GM23248 (cell line): Measurements from ENCODE around the gene PEX14. TPM values are rescaled to one million over a fixed set of nuclear protein-coding genes. Genes with fewer than 3 reads are reported as not detected.

Source experiments
- DNase-seq: peaks from one replicate; pipeline ENCODE4 v3.0.0-alpha.2; 2015
- H2AFZ ChIP-seq: fragments of 200-600 bp; sonication (generic); 2 replicates; pipeline ENCODE4 v1.6.1; 2016; ENCODE audit warnings: antibody characterized with exemption
- H3F3A ChIP-seq: fragments of 200-600 bp; sonication (generic); 2 replicates; pipeline ENCODE4 v1.6.1; 2016; ENCODE audit warnings: mild to moderate bottlenecking, antibody characterized with exemption, mixed run types; ENCODE audit not compliant: insufficient read depth
- H3K27ac ChIP-seq: fragments of 200-600 bp; sonication (generic); 2 replicates; pipeline ENCODE4 v1.5.1; 2016; ENCODE audit warnings: mild to moderate bottlenecking
- H3K27me3 ChIP-seq: fragments of 200-600 bp; sonication (generic); replicated peaks from 2 replicates; pipeline ENCODE4 v1.6.1; 2016; ENCODE audit warnings: mild to moderate bottlenecking; ENCODE audit not compliant: insufficient read depth
- H3K36me3 ChIP-seq: fragments of 200-600 bp; sonication (generic); 2 replicates; pipeline ENCODE4 v1.6.1; 2016; ENCODE audit warnings: low read depth, mild to moderate bottlenecking
- H3K4me1 ChIP-seq: fragments of 200-600 bp; sonication (generic); 2 replicates; pipeline ENCODE4 v1.6.1; 2016; ENCODE audit warnings: mild to moderate bottlenecking; ENCODE audit not compliant: insufficient read depth
- H3K4me2 ChIP-seq: fragments of 200-600 bp; sonication (generic); one replicate; pipeline ENCODE4 v1.6.1; 2016; ENCODE audit warnings: mild to moderate bottlenecking; ENCODE audit not compliant: unreplicated experiment
- H3K4me3 ChIP-seq: fragments of 200-600 bp; sonication (generic); 2 replicates; pipeline ENCODE4 v1.5.1; 2016; ENCODE audit warnings: mild to moderate bottlenecking
- H3K79me2 ChIP-seq: fragments of 200-600 bp; sonication (generic); 2 replicates; pipeline ENCODE4 v1.6.1; 2016; ENCODE audit warnings: mild to moderate bottlenecking; ENCODE audit not compliant: insufficient read depth
- H3K9ac ChIP-seq: fragments of 200-600 bp; sonication (generic); 2 replicates; pipeline ENCODE4 v1.6.1; 2016; ENCODE audit warnings: mild to moderate bottlenecking
- H3K9me2 ChIP-seq: fragments of 200-600 bp; sonication (generic); 2 replicates; pipeline ENCODE4 v1.6.1; 2016; ENCODE audit warnings: mixed run types, mild to moderate bottlenecking, moderate library complexity; ENCODE audit not compliant: insufficient read depth
- H3K9me3 ChIP-seq: fragments of 200-600 bp; sonication (generic); one replicate; pipeline ENCODE4 v1.6.1; 2017; ENCODE audit warnings: low read depth
- H4K20me1 ChIP-seq: fragments of 200-600 bp; sonication (generic); 2 replicates; pipeline ENCODE4 v1.6.0; 2016; ENCODE audit not compliant: insufficient read depth
- EZH2 ChIP-seq: fragments of 200-600 bp; sonication (generic); IDR thresholded peaks from 2 replicates; pipeline ENCODE4 v1.6.1; 2018; ENCODE audit warnings: antibody characterized with exemption, mild to moderate bottlenecking; ENCODE audit not compliant: insufficient read depth, poor library complexity, severe bottlenecking
- EZH2phosphoT487 ChIP-seq: fragments of 200-600 bp; sonication (generic); IDR thresholded peaks from 2 replicates; pipeline ENCODE4 v1.6.1; 2018; ENCODE audit warnings: antibody characterized with exemption, moderate library complexity, mild to moderate bottlenecking, low read depth; ENCODE audit not compliant: insufficient read depth
- WGBS, 2 experiments: methylation state at CpG; one replicate each; pipeline ENCODE4 v1.1.6; 2015 to 2017; ENCODE audit warnings: low lambda C conversion rate in 2 of 2, low coverage in 1 of 2; ENCODE audit errors: missing lambda C conversion rate in 2 of 2; 5-methylcytosine and 5-hydroxymethylcytosine counted together
- in situ Hi-C: fragments of 300-500 bp; cut with MboI; formaldehyde crosslinking; loops from 2 replicates; pipeline ENCODE4 v1.15.0; 2020
- polyA plus RNA-seq: library from polyadenylated mRNA; unstranded; fragments of >200 nt; fragmentation: Nextera tagmentation; extraction: Ambion mirVana; gene quantifications from 2 replicates; pipeline ENCODE4 v1.2.1, GENCODE V29; 2016
- total RNA-seq: library from RNA; depleted of rRNA; stranded (reverse); fragments of >200 nt; shearing (Covaris generic); gene quantifications from 2 replicates; pipeline ENCODE4 v1.2.3, GENCODE V29; 2014

PEX14 gene
- total and polyA plus RNA-seq, 2 experiments from 2014 or later = 13.9 to 20.1 TPM

DNA sequence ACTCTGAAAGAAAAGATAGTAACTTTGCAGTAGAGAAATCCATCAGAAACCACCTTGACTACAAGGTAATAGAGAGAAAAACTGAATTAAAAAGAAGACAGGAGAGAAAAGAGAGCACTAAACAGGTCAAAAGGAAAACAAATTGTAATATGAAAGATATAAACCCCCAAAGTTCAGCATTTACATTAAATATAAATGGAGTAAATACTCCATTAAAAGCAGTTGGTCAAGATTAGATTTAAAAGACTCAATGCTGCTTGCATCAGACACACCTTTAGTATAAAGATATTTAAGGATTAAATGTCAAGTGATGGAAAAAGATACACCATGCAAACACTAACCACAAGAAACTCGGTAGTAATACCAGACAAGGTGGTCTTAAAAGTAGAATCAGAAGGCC lies 110.5 kb downstream of the PEX14 start:
- Histone ChIP-seq H3K36me3 (no peaks in the 10 kb centered on the region), H3K4me2 (no peak overlapping the region), H3K9me2 (no peaks in the 10 kb centered on the region), H3K27ac (no peak overlapping the region), H3K4me1 (no peaks in the 10 kb centered on the region), H4K20me1 (no peaks in the 10 kb centered on the region), H3K4me3 (no peak overlapping the region), H3K9ac (no peak overlapping the region), H3K9me3 (no peaks in the 10 kb centered on the region), H2AFZ (no peak overlapping the region), H3K79me2 (peaks cover 4% of the 10 kb centered on the region; the same call in 1 of the 2 replicates), H3K27me3 (no peaks in the 10 kb centered on the region), H3F3A (no peaks in the 10 kb centered on the region)
- 96 to 100% methylated on average over 1 of the region's 1 CpG for WGBS, 2 experiments
- DNase-seq = no peak
- TF ChIP-seq EZH2phosphoT487 (no peak), EZH2 (no peak)
- in situ Hi-C loops = no loop called here

DNA sequence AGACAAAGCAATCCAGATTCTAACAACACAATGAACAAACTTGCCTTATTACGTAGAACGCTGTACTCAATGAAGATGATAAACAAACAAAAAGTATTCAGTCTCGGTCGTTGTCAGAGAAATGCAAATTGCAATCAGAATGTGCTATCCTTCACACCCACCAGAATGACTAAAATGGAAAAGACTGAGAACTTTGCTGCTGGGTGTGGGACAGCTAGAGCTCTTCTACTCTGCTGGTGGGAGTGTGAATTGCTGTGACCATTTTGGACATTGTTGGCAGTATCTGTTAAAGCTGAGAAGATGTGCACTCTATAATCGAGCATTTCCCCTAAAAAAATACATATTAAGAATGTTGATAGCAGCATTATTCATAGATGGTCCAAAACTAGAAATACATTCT lies 111.4 kb downstream of the PEX14 start:
- TF ChIP-seq EZH2 (no peak), EZH2phosphoT487 (no peak)

DNA sequence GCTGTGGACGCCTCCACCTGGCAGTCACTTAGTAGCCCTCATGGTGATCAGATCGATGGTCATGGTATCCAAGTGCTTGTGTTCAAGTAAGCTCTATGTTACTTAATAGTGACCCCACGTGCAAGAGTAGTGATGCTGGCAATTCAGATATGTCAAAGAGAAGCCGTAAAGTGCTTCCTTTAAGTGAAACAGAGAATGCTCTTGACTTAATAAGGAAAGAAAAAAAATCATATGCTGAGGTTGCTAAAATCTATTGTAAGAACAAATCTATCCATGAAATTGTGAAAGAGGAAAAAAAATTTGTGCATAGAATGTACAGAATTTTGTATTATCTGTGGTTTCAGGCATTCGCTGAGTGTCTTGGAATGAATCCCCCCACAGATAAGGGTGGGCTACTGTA lies 113.9 kb downstream of the PEX14 start:
- no peak overlapping the region for H2AFZ ChIP-seq
- no peaks in the 10 kb centered on the region for H3F3A ChIP-seq
- H3K36me3 ChIP-seq = no peaks in the 10 kb centered on the region
- H3K9me2 ChIP-seq = no peaks in the 10 kb centered on the region
- H3K4me1 ChIP-seq = no peaks in the 10 kb centered on the region
- in situ Hi-C loops = no loop called here
- H3K27ac ChIP-seq = no peak overlapping the region
- TF ChIP-seq EZH2phosphoT487 (no peak), EZH2 (no peak)
- H3K9ac ChIP-seq = no peak overlapping the region
- no peak overlapping the region for H3K4me2 ChIP-seq
- DNase-seq = no peak
- H3K27me3 ChIP-seq = no peaks in the 10 kb centered on the region
- H4K20me1 ChIP-seq = no peaks in the 10 kb centered on the region
- H3K9me3 ChIP-seq = no peaks in the 10 kb centered on the region
- H3K79me2 ChIP-seq = peaks cover 4% of the 10 kb centered on the region; the same call in 1 of the 2 replicates
- no peak overlapping the region for H3K4me3 ChIP-seq
- 96 to 98% methylated on average over 5 of the region's 5 CpGs for WGBS, 2 experiments

More for the DNA sequence above, 111.4 kb downstream of the PEX14 start:
- Histone ChIP-seq H3K9me2 (no peaks in the 10 kb centered on the region), H3K4me1 (no peaks in the 10 kb centered on the region), H3K27ac (no peak overlapping the region), H3K4me2 (no peak overlapping the region), H2AFZ (no peak overlapping the region), H3F3A (no peaks in the 10 kb centered on the region), H3K9ac (no peak overlapping the region), H3K9me3 (no peaks in the 10 kb centered on the region), H3K4me3 (no peak overlapping the region), H3K27me3 (no peaks in the 10 kb centered on the region), H3K36me3 (no peaks in the 10 kb centered on the region), H4K20me1 (no peaks in the 10 kb centered on the region), H3K79me2 (peaks cover 4% of the 10 kb centered on the region; the same call in 1 of the 2 replicates)
- 97 to 98% methylated on average over 5 of the region's 5 CpGs for WGBS, 2 experiments
- in situ Hi-C loops = no loop called here
- DNase-seq = no peak

DNA sequence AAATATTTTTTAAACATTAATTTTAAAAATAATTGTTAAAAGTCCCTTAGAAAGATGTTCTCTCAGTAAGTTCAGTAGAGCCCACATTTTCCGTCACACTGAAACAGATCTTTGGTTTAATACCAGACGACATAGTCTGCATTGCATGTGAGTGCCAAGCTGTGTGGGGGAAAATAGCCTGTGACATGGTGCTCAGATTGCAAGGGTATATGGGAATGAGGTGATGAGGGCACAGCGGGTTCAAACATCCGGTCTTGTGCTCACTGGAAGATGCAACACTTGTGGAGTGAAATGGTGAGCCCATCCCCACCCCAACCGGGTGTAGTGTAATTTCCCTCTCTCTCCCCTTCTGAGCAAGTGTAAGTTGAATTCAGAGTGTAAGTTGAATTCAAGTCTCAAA lies 114.3 kb downstream of the PEX14 start:
- Histone ChIP-seq H3K36me3 (no peaks in the 10 kb centered on the region), H3K9me2 (no peaks in the 10 kb centered on the region), H4K20me1 (no peaks in the 10 kb centered on the region), H3K9ac (no peak overlapping the region), H3K4me3 (no peak overlapping the region), H3K79me2 (peaks cover 4% of the 10 kb centered on the region; the same call in 1 of the 2 replicates), H3F3A (no peaks in the 10 kb centered on the region), H3K4me1 (no peaks in the 10 kb centered on the region), H3K27ac (no peak overlapping the region), H2AFZ (no peak overlapping the region), H3K9me3 (no peaks in the 10 kb centered on the region), H3K4me2 (no peak overlapping the region), H3K27me3 (no peaks in the 10 kb centered on the region)
- 89 to 90% methylated on average over 5 of the region's 5 CpGs for WGBS, 2 experiments
- no peak for TF ChIP-seq EZH2
- no peak for TF ChIP-seq EZH2phosphoT487
- in situ Hi-C loops = no loop called here
- DNase-seq = no peak

DNA sequence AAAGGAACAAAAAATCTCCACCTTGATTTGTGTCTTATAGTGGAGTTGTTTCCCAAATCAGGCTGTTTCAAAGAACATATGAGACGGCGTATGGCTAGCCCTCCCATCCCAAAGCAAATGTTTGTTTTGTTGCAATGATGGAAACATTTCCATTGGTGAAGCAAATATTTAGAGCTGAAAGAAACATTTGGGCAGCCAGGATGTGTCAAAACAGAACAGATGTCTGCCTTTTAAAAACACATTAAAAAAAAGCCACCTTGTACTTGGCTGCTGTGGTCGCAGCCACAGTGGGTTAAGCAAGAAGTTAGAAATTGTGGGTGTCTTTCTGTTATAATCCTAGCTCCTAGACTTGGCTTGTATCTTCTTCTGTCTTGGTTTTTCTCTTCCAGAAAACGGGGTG lies 116.3 kb downstream of the PEX14 start:
- H3K4me1 ChIP-seq = no peaks in the 10 kb centered on the region
- no peaks in the 10 kb centered on the region for H3K9me2 ChIP-seq
- TF ChIP-seq EZH2phosphoT487 (no peak), EZH2 (no peak)
- no peak overlapping the region for H2AFZ ChIP-seq
- H4K20me1 ChIP-seq = no peaks in the 10 kb centered on the region
- no peak overlapping the region for H3K27ac ChIP-seq
- no peaks in the 10 kb centered on the region for H3K27me3 ChIP-seq
- peaks cover 4% of the 10 kb centered on the region; the same call in 1 of the 2 replicates for H3K79me2 ChIP-seq
- H3K9ac ChIP-seq = no peak overlapping the region
- no peaks in the 10 kb centered on the region for H3K36me3 ChIP-seq
- 73% methylated on average over 4 of the region's 4 CpGs for WGBS, 2 experiments
- no peak overlapping the region for H3K4me2 ChIP-seq
- no peak for DNase-seq
- in situ Hi-C loops = no loop called here
- H3K9me3 ChIP-seq = no peaks in the 10 kb centered on the region
- H3K4me3 ChIP-seq = no peak overlapping the region
- H3F3A ChIP-seq = no peaks in the 10 kb centered on the region
